Stimulated activated CD4-positive, alpha-beta T cell treated with anti-CD3 and anti-CD28 coated beads, Interleukin-1b, Interleukin-23, amount 100 ng/mL, for 1 hour (primary cell): ENCODE data around the gene SRSF4.

Experiments used
- DNase-seq, 2 donors: peaks; one replicate each; pipeline ENCODE4 v3.0.0-alpha.2; 2020; ENCODE audit warnings: low read depth in 2 of 2

Gene SRSF4

DNA sequence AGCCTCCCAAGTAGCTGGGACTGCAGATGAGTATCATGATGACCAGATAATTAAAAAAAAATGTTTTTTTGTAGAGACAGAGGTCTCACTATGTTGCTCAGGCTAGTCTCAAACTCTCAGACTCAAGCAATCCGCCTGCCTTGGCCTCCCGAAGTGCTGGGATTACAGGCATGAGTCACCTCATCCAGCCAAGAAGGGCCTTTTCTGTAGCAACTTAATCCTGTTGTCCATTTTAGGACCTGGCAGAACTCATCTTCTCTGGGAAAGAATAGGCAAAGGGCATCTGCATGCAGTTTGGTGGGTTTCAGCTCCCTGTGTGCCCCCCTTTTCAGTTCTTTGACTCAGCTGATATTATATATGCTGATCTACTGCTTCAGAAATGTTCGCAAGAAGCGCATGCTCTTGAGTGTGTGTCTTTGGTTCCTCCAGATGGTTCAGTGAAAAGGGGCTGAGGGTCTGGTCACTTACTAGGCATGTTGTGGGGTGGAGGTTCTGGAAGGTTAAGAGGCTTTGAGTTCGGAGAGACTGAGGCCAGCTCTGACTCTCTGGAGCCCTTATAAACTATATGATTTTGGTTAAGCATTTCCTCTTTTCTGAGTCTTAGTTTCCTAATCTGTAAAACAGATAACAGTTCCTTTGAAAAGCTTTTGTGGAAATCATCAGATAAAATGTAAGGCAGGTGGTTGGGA, 19.4 kb upstream of the SRSF4 start:
- no peak for DNase-seq

DNA sequence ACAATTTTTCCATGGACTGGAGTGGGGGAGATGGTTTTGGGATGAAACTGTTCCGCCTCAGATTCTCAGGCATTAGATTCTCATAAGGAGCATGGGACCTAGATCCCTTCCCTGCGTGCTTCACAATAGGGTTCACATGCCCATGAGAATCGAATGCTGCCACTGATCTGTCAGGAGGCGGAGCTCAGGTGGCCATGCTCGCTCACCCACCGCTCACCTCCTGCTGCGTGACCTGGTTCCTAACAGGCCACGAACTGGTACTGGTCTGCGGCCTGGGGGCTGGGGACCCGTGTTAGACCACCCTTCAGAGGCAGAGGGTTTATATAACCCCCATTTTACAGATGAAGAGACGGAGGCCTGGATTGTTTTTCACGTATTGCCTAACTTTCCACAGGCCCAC, 16.3 kb upstream of the SRSF4 start:
- no peak for DNase-seq

DNA sequence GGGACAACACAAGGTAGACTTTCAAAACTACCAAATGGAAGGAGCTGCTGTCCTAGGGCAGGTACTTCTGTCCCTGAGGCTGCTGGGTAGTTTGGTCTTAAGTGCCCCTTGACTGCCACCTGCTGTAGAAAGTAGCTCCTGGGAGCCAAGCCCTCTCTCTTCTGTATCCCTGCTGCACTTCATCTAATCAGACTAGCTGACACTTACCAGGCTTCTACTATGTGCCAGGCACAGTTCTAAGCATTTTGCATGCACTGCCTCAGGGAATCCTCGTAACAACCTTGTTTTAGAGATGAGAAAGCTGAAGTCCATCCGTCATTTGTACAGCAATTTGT, 15.9 kb upstream of the SRSF4 start:
- no peak for DNase-seq

DNA sequence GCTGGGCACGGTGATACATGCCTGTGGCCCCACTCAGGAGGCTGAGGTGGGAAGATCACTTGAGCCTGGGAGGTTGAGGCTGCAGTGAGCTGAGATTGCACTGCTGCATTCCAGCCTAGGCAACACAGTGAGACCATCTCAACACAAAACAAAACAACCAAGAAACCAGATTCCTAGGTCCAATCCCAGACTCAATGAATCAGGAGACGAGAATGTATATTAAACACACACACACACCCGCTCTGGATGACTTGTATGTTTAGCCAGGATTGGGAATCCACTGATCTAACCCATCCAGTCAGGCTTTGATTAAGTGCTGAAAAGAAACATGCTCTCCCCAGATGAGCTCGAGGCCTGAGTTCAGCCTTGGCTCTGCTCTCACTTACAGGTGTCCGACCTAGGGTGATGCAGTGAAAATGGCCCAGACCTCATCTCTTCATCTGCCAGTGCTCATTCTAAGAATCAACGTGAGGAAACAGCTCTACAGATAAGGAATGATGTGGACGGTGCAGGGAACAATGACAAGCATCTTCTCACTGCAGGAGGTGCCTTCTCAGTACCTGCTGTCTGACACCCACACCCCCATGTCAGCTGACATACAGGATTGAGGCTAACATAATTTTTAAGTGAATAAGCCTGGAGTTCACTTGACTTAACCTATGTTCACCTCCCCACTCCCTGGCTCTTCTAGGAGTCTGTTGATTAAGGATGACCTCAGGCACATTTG, 15.3 kb upstream of the SRSF4 start:
- DNase-seq = no peak

DNA sequence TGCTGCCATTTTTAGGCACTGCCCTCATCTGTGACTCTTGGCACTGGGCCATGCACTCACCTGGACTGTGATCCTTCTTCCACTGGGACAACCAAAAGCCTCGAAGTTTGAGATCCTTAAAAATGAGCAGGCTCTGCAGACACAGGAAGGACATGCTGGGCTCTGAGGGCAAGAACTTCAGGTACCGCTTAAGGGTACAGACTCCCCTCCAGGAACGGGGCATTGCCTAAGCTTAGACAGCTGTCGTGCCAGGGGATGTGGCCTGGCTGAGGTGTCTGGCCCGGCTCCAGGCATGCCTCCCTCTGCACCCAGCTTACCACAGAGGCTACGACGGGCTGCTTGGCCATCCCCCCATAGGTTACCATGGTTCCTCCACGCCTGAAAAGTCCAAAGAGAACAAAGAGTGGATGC, 14.2 kb upstream of the SRSF4 start:
- no peak for DNase-seq

DNA sequence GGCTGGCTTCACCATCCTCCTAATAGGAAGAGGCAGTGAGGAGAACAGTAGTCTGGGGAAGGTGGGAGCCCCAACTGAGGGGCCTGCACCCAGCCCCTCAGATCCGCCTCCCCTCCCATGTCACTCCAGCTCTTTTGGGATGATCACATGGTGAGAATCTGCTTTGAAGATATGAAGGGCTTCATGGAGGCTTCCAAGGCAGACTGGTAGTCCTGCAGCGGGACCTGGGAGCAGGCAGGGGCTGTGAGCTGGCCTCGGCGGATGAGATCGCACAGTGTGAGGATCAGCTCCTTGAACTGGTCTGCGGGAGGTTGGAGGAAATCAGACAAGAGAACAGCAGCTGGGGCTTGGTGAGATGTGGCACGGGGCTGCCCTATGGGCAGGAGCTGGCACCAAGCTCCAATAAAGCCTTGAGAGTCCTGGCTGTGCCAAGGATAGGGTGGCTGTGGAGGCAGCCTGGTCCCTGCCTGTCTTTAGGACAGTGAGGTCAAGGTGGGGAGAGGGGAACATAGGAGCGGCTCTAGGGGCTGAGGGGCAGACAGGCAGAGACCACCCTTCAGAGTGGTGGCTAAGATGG, 12.3 kb upstream of the SRSF4 start:
- DNase-seq = no peak

DNA sequence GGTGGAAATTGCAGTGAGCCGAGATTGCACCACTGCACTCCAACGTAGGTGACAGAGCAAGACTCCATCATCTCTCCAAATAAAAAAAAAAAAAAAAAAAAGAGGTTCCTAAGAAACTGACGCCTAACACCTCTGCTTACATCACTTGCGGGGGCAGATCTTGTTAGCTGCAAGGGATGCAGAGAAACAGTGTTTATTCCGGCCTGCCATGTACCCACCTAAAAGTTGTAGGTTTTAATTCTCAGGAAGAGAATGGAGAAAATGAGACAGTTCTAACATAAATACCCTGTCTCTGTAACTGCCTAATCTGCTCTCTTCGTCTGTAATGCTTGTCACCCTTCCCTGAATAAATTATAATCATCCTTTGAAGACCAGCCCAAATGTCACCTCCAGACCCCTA, 9.0 kb upstream of the SRSF4 start:
- no peak for DNase-seq

DNA sequence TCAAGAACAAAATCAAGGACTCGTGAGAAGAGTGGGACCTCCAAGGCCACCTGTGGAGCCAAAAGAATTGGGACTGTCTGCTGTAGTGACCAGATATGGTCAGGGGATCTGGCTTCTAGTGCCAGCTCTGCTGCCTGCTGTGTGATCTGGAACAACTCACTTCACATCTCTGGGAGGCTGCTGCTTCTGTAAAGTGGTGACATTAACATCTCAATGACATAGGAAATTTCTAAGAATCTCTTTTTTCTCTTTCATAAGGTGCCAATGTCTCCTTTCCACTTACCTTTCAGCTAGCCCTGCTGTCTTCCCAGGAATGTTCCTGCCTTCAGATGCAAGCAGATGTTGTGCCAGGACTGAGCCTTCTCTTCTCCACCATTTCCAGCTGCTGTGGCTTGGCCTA, 5.0 kb upstream of the SRSF4 start:
- DNase-seq = no peak

DNA sequence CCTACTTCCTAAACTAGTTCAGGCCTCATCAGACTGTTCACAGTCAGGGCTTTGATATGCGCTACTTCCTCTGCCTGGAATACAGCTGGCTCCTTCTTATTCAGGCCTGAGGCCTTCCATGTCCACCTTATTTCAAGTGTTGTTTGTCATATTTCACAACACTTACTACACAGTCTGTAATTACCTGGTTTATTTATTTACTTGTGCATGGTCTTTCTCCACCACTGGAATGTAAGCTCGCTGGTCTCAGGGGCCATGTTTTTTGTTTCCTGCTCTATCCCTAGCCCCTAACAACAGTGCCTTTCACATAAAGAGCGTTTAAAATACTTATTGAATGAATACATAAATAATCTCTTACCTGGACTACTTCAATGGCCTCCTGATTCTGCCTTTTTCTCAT, 4.6 kb upstream of the SRSF4 start:
- no peak for DNase-seq

DNA sequence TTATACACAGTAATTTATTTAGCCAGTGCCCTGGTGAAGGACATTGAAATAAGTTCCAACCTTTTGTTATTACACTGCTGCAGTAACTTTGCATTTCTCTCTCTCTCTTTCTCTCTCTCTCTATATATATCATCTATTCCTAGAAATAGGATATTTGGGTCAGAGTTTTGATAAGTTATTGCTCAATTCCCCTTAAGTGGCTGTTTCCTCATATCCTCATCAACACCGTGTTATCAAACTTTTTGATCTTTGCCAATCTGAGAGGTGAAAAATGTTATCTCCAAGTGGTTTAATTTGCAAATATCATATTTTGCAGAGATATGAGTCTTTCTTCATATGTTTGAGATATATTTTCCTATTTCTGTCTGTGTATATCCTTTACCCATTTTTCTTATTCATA, 1.6 kb upstream of the SRSF4 start:
- no peak for DNase-seq

DNA sequence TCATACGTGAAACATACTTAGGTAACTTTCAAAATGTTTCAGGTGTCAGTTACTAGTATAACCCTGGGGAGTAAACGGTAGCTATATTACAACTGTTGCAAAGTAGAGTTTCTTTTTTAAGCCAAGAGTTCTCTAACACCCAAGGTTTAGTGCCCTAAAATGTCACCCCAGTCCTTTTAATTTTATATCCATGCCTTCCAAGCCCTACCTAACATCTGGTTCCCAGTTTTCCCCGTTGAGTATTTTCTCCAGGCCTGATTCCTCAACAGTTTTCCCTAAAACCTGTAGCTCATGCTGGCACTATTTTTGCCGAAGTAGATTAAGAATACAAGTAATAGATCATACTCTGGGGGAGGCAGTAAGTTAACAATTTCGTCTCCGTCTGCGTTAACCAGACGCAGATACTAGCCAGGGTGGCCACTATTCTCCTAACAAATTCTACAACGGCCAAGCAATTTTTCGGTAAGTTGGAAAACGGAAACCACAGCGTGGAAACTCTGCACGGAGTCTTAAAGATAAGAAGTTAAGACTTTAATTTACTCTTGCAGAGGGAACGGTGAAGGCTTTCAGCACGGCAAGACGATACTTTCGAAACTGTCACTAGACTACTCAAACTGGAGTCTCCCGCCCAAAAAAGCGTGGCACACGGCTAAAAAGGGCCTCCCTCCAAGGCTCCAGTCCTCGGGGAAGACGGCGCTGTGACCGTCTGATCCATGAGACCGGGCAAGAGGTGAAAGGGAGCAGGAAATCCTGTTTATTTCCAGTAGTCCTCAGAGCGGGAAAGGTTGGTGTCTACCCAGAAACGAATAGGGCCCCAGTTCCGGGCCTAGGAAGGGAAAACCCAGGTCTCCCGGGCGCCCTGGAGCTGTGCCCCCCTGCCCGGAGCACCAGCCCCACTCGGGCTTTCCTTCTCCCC, 945 bp downstream of the SRSF4 start:
- DNase-seq = no peak

DNA sequence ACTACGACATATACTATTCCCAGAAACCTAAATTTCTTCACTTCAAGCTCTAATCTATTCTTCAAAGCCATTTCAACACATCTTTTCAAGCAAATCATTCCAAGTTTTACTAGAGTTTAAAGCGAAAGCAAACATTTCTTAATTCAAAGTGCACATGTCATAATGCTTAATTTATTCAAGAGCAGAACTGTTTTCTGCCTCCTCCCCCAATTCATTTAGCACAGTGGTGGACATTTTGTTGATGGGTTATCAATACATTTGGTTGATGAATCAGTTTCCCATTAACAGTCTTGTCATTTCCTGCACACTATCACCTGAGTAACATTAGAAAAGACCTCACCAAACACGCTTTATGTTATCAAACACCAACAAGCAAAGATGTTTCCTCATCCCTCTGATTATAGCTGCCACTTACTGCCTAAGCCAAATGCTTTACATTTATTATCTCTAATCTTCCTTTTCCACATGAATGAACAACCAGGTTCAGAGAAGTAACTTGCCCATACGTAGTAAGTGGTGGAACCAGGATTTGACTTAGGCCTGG, 2.0 kb downstream of the SRSF4 start:
- no peak for DNase-seq

DNA sequence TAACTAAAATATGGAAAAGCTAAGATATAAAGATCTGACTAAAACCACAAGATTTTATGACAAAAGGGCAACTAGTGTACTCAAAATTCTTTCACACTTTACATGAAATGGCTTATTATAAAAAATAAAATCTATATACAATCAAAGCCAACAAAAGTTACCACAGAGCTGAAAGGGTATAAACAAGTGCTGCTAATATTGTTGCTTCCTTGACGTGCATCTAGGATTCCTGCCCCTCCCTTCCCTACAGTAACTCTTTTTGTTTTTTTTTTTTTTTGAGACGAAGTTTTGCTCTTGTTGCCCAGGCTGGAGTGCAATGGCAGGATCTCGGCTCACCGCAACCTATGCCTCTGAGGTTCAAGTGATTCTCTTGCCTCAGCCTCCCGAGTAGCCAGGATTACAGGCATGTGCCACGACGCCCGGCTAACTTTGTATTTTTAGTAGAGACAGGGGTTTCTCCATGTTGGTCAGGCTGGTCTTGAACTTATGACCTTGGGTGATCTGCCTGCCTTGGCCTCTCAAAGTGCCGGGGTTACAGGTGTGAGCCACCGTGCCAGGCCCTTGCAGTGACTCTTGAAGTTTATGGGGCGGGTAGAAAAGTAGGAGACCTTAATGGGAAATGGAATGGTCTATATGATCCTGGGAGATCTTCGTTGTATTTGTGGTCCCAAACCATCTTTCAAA, 4.5 kb downstream of the SRSF4 start:
- DNase-seq = no peak

DNA sequence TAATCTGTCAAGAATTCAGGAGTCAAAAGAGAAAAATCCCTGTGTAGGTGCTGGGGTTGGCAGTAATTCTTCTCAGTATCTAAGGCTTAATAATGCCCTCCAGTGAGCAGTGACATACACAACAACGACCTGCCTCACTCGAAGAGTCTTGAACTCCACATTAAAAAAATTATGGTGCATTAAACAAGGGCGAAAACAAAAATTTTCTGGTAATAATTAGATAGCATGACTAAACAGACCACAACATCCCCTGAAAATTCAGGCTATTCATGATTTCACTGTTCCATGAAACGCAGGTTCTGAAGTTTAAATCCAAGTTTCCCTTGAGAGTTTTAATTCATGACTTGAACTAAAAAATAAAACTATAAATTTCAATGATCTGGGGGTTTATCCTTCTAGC, 5.1 kb downstream of the SRSF4 start:
- no peak for DNase-seq

DNA sequence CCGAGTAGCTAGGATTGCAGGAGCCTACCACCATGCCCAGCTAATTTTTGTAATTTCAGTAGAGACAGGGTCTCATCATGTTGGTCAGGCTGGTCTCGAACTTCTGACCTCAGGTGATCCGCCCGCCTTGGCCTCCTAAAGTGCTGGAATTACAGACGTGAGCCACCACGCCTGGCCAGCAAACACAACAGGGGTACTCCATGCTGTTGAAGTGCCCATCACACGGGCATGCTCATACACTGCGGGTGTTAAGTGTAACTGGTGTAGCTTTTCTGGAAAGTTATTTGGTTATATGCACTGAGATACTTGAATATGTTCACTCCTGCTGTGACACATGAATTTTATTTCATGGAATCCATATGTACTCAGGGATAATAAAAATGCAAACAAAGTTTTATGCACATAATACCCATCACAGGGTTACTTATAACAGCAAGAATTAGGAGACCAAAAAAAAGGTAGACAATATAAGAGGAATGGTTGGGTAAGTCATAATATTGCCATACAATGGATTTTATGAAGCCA, 9.2 kb downstream of the SRSF4 start:
- no peak for DNase-seq

DNA sequence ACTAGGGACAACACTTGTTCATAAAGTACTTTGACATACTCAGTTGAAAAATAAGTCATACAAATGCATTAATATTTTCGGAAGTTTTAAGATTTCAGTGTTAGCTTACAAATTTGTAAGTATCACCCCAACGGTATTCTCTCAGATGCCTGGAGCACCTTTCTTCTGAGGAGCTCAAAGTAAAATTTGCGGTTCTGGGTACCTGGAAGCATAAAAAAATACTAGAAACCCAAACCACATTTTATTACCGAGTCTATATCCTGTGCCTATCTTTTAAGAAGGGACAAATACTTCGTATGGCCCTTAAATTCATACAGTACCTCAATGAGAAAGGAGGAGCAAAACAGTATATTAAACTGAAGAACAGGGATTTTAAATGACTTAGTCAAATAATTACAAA, 10.2 kb downstream of the SRSF4 start:
- DNase-seq = no peak

DNA sequence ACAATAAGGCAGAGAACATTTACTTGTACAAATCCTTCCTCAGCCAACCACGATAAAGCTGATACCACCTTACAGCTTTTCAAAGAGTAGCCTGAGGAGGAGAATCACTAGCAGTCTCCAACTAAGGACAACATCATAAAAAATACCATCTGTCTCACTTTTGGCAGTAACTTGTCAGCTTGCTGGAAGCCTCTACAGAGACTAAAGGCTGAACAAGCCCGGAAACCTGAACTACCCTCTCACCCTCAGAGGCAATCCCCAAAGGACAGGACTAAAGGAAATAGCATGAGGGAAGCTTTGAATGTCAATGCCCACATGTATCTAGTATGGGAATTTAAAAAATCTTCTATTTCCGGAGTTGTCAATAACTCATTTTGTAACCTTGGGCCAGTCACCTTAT, 10.6 kb downstream of the SRSF4 start:
- DNase-seq = no peak

DNA sequence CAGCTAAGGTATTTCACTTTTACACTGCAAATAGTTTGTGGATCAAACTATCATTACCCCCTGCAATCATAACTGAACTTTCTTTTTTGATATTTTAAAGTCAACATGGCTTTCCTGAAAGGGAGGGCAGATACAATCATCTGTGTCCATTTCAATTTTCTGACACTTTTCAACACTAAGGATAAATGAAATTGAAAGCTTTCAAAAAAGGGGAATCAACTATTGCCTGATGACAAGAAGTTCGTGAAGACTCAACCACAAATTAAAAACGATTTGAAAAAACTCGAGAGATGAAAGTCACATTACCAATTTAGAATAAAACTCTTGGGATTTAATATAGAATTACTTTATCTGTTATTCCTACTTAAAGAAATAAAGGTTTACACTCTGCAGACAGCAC, 11.7 kb downstream of the SRSF4 start:
- DNase-seq = no peak

DNA sequence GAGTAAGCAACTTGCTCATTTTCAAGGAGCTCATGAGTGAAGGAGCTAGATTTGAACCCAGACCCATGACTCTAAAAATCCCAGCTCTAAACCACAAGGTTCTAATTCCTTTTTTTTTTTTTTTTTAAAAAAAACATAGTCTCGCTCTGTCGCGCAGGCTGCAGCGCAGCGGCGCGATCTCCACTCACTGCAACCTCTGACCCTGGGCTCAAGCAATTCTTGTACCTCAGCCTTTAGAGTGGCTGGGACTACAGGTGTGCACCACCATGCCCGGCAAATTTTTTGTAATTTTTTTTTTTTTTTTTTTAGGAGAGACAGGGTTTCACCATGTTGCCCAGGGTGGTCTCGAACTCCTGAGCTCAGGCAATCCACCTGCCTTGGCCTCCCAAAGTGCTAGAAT, 13.8 kb downstream of the SRSF4 start:
- no peak for DNase-seq

DNA sequence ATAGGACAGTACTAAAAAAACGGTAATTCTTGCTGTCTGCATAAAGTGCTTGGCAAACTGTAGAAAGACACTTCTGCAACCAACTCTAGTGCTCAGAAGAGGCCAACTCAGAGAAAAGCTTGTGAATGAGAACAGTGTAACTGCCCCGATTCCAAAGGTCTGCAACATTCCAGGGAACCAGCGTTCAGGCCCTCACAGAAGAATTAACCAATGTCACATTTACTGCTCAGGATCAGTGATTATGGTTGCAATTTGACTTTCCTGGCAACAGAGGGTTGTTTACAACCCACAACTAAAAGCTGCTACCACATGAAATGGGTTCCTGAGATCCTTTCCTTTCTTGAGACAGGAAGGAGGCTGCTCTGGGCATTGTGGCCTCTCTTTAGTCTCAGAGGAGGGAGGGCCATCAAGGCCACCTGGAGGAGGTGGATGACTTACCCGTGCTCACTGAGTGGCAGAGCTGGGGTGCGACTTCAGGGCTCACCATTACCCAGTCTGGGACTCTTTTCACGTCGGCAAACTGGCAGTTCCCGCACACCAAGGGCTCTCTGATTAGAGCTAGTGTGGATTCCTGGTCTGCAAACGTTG, 15.3 kb downstream of the SRSF4 start:
- DNase-seq = no peak

DNA sequence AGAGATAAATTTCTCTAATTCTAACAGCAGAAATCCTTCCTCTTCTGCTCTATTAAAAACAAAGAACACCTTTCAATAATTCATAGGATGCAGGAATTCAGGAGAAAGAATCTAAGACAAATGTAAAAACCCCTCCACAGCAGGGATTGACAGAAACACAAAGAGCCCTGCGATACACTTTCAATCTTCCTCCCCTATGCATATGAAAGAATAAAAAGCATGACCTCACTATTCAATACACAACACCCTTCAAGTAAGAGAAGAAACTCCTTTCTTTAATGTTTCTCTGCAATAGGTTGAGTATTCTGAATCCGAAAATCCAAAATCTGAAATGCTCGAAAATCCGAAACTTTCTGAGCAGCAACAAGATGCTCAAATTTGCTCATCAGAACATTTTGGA, 17.1 kb downstream of the SRSF4 start:
- no peak for DNase-seq
